Left lung (tissue), 10 donors: ENCODE results near the gene KCTD17. TPM values are rescaled to one million over a fixed set of nuclear protein-coding genes. Genes with fewer than 3 reads are reported as not detected.
A peak's percentile ranks its signal among the peaks of the same experiment; 100 is the strongest.

ENCODE experiments used
- ATAC-seq: fragments of 200-7000 bp; cut with Tn5 transposase; one replicate; pipeline ENCODE4 v1.9.1; 2020; ENCODE audit warnings: moderate library complexity
- DNase-seq, 4 donors: peaks; one replicate each; pipeline ENCODE4 v3.0.0-alpha.2; 2013 to 2020
- H3K27ac ChIP-seq, 2 donors: fragments of 200-600 bp; sonication (generic) in 1 of 2; one replicate each; pipeline versions ENCODE4 v1.5.0 to v1.8.0; 2020 to 2021
- H3K27me3 ChIP-seq, 2 donors: fragments of 200-600 bp; sonication (generic) in 1 of 2; one replicate each; pipeline versions ENCODE4 v1.5.0 to v1.8.0; 2020 to 2021
- H3K36me3 ChIP-seq, 2 donors: fragments of 200-600 bp; sonication (generic) in 1 of 2; one replicate each; pipeline versions ENCODE4 v1.5.0 to v1.8.0; 2020 to 2021
- H3K4me1 ChIP-seq, 2 donors: fragments of 200-600 bp; one replicate each; pipeline ENCODE4 v1.8.0; 2021
- H3K4me3 ChIP-seq, 2 donors: fragments of 200-600 bp; sonication (generic) in 1 of 2; one replicate each; pipeline versions ENCODE4 v1.5.0 to v1.8.0; 2020 to 2021; ENCODE audit warnings: mild to moderate bottlenecking in 1 of 2
- H3K9me3 ChIP-seq, 2 donors: fragments of 200-600 bp; sonication (generic) in 1 of 2; one replicate each; pipeline versions ENCODE4 v1.5.0 to v1.8.0; 2020 to 2021
- intact Hi-C, 2 donors: fragments of 100-400 bp; cut with DNase I; formaldehyde crosslinking; loops; one replicate each; pipeline versions ENCODE4 v1.11.2 to v1.14.2; 2022
- polyA plus RNA-seq, 6 donors: library from polyadenylated mRNA; unstranded; fragments of 120-200 nt; gene quantifications; one replicate each; pipeline ENCODE4 v1.2.1, GENCODE V29; 2013; ENCODE audit not compliant: insufficient read length in 6 of 6
- total RNA-seq, 2 donors: library from RNA; stranded (reverse); fragmentation: NEBNext Ultra II Directional; extraction: Animal tissue kit (Norgen Biotek cat#: 25700); gene quantifications; one replicate each; pipeline ENCODE4 v1.2.1, GENCODE V29; 2021
- TF ChIP-seq, protein P1 (sequence below), 2 donors: fragments of 200-600 bp; sonication (generic) in 1 of 2; IDR thresholded peaks; one replicate each; pipeline versions ENCODE4 v1.5.0 to v1.8.0; 2021; ENCODE audit warnings: antibody characterized with exemption in 2 of 2
- donor health status: DM: no; HTN: yes; CAD: no.
- donor health status: DM: no; HTN: no; CAD: no.

The KCTD17 gene
- total and polyA plus RNA-seq, 8 donors: 20.5 to 34.2 (median 25.6) TPM

DNA sequence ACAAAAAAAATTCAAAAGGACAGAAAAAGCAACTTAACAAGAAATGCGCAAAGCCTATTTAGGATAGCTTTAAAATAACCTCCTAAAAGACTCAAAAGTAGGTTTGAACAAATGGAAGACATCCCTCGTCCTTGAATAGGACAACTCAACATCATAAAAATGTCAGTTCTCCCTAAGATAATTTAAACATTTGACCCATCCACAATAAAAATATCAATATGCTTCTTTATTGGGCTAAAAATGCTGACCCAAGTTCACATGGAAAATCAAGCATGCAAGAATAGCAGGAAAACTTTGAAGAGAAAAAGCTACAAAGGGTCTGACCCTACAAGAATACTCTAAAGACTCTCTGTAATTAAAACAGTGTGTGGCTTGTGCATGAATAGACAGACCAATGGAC lies 12.1 kb upstream of the KCTD17 start:
- Histone ChIP-seq H3K9me3 (no peaks in the 10 kb centered on the region), H3K36me3 (no peaks in the 10 kb centered on the region), H3K4me3 (no peak overlapping the region), H3K27me3 (no peaks in the 10 kb centered on the region), H3K4me1 (peaks cover 0 to 8% of the 10 kb centered on the region in 2 donors), H3K27ac (no peak overlapping the region)
- TF ChIP-seq, protein P1, sequence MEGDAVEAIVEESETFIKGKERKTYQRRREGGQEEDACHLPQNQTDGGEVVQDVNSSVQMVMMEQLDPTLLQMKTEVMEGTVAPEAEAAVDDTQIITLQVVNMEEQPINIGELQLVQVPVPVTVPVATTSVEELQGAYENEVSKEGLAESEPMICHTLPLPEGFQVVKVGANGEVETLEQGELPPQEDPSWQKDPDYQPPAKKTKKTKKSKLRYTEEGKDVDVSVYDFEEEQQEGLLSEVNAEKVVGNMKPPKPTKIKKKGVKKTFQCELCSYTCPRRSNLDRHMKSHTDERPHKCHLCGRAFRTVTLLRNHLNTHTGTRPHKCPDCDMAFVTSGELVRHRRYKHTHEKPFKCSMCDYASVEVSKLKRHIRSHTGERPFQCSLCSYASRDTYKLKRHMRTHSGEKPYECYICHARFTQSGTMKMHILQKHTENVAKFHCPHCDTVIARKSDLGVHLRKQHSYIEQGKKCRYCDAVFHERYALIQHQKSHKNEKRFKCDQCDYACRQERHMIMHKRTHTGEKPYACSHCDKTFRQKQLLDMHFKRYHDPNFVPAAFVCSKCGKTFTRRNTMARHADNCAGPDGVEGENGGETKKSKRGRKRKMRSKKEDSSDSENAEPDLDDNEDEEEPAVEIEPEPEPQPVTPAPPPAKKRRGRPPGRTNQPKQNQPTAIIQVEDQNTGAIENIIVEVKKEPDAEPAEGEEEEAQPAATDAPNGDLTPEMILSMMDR (IDR thresholded peaks at IDR 0.05): no peak
- intact Hi-C loops: no loop called here
- no peak for DNase-seq
- ATAC-seq: no peak

DNA sequence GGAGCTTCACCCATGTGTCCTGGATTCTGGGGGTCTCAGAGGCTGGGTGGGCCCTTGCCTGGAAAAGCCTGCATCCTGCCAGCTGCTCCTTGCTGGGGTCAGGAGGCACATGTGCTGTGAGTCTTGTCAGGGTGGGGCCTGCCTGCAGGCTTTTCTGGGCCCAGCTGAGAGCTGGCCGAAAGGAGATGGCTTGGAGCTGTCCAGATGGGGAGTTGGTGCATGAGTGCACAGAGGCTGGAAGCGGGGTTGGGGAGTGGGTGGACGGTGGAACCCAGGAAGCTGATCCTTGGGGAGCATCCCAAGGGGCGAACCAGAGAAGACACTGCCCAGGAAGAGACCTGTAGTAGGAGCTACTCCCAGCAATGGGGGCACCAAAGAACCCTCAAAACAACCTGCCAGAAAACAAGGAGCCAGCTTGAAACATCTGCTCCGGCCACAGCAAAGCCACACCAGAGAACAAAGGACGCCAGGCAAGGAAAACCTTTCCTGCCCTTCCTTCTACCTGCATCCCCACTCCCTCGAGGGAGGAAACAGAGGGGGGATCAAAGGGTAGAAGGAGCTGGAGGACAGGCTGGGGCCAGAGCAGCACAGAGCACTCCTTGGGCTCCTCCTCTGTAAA lies 8.2 kb upstream of the KCTD17 start:
- intact Hi-C loops: no loop called here
- TF ChIP-seq, protein P1 (IDR thresholded peaks at IDR 0.05): no peak
- no peak for ATAC-seq
- H3K27ac ChIP-seq: no peak overlapping the region
- H3K36me3 ChIP-seq: no peaks in the 10 kb centered on the region
- no peaks in the 10 kb centered on the region for H3K27me3 ChIP-seq
- H3K4me3 ChIP-seq: no peak overlapping the region
- DNase-seq: no peak
- peaks cover 0 to 17% of the 10 kb centered on the region in 2 donors for H3K4me1 ChIP-seq
- no peaks in the 10 kb centered on the region for H3K9me3 ChIP-seq

DNA sequence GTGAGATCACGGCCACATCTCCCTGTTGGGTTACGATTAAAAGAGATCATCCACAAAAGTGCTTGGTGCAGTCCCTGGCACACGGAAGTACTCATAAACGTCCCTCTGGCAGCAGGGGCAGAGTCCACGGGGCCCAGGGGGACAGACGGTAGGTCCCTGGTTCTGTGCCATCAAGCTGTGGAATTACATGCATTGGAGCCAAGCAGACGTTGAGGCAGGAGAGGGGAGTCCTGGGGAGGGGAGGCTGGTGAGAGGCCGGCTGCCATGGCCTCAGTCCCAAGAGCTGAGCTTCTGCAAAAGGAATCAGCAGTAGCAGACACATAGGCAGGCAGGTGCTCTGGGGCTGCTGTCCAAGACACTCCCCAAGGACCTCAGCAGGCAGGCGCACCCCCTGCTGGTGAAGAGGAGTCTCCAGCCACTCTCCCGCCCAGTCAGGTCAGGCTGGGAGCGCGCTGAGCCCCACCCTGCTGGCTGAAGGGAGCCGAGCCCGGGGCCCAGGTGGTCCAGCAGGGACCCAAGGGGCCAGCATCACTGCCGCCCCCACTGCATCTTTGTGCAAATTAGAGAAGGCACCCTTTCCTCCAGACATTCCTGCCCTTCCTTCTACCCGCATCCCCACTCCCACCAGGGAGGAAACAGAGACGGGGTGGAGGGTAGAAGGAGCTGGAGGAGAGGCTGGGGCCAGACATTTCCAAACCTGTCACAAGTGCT lies 7.6 kb upstream of the KCTD17 start:
- Histone ChIP-seq H3K4me3 (no peak overlapping the region), H3K9me3 (no peaks in the 10 kb centered on the region), H3K36me3 (no peaks in the 10 kb centered on the region), H3K27me3 (no peaks in the 10 kb centered on the region), H3K27ac (no peak overlapping the region), H3K4me1 (peaks cover 0 to 17% of the 10 kb centered on the region in 2 donors)
- intact Hi-C loops: no loop called here
- DNase-seq (peak in 2 of 4 donors; percentile 76 to 91), ATAC-seq (peak; percentile 99)
- TF ChIP-seq, protein P1 (IDR thresholded peaks at IDR 0.05): peak; percentile 63 to 73

DNA sequence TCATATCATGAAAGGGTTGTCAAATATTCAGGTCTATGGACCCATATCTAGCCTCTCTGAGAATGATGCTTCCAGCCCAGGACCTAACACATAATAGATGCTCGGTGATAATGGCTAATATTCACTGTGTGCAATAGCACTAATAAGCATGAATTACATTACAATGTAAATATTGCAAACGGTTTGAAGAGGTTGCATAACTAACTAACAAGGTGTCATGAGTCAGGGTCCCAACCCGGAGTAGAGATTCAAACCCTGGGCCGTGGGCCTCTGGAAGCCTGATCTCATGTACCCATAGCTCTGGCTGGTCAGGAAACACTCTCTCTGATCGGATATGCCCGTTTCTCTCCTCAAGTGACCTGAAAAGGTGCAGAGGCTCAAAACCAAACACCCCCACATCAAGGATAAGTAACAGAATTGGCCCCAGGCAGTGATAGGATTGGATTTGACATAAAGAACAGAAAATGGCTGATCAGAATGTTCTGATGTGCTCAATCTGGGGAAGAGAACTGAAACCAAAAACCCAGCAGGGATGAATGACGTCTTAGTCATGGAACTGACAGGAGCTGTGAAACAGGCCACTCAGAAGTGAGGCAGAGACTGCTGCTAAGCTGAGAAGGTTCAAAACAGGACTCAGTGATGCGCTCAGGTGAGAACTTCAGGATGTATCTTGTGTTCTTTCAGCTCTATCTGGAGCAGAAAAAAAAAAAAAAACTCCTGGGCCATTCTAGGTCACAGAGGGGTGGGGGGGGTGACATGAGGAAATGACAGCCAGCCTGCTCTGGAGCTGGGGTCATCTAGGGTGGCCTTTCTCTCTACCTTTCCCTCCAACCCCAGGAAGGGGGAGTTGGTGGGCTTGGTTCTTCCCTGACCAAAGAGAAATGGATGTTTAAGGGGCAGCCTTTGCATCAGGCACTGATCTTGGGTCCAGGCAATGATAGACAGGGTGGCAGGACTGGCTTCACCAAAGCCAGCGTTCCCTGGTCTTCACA lies 6.6 kb upstream of the KCTD17 start:
- Histone ChIP-seq H3K9me3 (no peaks in the 10 kb centered on the region), H3K4me3 (no peak overlapping the region), H3K4me1 (peaks cover 0 to 17% of the 10 kb centered on the region in 2 donors), H3K27me3 (no peaks in the 10 kb centered on the region), H3K27ac (no peak overlapping the region), H3K36me3 (no peaks in the 10 kb centered on the region)
- TF ChIP-seq, protein P1 (IDR thresholded peaks at IDR 0.05): no peak
- ATAC-seq (peak; percentile 13), DNase-seq (no peak)
- intact Hi-C loops: no loop called here
